Endothelial cell of umbilical vein (primary cell): ENCODE results near the gene COL5A1.

ENCODE experiments used
- EZH2 ChIP-seq: IDR thresholded peaks from 2 replicates; pipeline ENCODE4 v1.6.1; 2012; ENCODE audit warnings: borderline replicate concordance, low read depth, mild to moderate bottlenecking, moderate library complexity, low read length, inconsistent platforms; ENCODE audit not compliant: severe bottlenecking
- POLR2A ChIP-seq: IDR thresholded peaks from 2 replicates; pipeline ENCODE4 v1.6.1; 2012; ENCODE audit warnings: low read depth, mild to moderate bottlenecking, control low read depth, low read length
- TF ChIP-seq, protein P1 (sequence below), 2 donors: IDR thresholded peaks; 1 replicate in 1 of 2; 2 replicates in 1 of 2; pipeline ENCODE4 v1.5.1; 2011; ENCODE audit warnings: low read length in 2 of 2, mild to moderate bottlenecking in 2 of 2, moderate library complexity in 2 of 2, control low read depth in 1 of 2, inconsistent platforms in 1 of 2, low read depth in 1 of 2; ENCODE audit not compliant: insufficient read depth in 1 of 2; ENCODE audit errors: extremely low read depth in 1 of 2

DNA sequence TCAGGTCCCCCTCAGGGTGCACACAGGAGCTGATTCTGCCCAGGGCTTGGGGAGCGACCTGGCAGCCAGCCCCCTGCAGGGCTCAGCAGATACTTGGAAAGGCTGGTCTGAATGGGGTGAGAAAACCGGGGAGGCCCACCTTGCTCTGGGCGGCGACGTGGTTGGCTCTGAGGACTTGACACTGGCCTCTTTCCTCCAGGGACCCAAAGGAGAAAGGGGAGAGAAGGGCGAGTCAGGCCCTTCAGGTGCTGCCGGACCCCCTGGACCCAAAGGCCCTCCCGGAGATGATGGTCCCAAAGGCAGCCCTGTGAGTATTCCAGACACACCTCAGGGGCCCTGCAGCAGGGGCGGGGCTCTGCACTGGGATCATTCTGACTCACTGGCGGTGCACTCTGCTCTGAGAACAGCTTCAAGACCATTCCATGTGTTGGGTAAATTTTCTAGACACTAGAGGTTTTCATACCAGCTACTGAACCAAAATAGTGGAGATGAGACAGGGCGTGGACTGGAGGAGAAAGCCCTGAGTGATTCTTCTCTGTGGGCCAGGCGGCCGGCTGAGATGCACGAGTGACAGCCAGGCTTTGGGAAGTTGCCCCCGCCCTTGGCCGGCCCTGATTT, 173.1 kb downstream of the COL5A1 start:
- TF ChIP-seq, protein P1, sequence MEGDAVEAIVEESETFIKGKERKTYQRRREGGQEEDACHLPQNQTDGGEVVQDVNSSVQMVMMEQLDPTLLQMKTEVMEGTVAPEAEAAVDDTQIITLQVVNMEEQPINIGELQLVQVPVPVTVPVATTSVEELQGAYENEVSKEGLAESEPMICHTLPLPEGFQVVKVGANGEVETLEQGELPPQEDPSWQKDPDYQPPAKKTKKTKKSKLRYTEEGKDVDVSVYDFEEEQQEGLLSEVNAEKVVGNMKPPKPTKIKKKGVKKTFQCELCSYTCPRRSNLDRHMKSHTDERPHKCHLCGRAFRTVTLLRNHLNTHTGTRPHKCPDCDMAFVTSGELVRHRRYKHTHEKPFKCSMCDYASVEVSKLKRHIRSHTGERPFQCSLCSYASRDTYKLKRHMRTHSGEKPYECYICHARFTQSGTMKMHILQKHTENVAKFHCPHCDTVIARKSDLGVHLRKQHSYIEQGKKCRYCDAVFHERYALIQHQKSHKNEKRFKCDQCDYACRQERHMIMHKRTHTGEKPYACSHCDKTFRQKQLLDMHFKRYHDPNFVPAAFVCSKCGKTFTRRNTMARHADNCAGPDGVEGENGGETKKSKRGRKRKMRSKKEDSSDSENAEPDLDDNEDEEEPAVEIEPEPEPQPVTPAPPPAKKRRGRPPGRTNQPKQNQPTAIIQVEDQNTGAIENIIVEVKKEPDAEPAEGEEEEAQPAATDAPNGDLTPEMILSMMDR (IDR thresholded peaks at IDR 0.05; ENCODE audit: extremely low read depth in 1 of 2, insufficient read depth in 1 of 2, low read depth in 1 of 2, low read length in 2 of 2) = no peak
- TF ChIP-seq EZH2 (no peak), POLR2A (no peak)
